GM18861 (cell line): ENCODE measurements around the gene TEAD1.

ENCODE experiments used
- ATAC-seq: cut with Tn5 transposase; IDR thresholded peaks from one replicate; pipeline ENCODE4 v1.9.1; 2021; ENCODE audit not compliant: unreplicated experiment

The TEAD1 gene

DNA sequence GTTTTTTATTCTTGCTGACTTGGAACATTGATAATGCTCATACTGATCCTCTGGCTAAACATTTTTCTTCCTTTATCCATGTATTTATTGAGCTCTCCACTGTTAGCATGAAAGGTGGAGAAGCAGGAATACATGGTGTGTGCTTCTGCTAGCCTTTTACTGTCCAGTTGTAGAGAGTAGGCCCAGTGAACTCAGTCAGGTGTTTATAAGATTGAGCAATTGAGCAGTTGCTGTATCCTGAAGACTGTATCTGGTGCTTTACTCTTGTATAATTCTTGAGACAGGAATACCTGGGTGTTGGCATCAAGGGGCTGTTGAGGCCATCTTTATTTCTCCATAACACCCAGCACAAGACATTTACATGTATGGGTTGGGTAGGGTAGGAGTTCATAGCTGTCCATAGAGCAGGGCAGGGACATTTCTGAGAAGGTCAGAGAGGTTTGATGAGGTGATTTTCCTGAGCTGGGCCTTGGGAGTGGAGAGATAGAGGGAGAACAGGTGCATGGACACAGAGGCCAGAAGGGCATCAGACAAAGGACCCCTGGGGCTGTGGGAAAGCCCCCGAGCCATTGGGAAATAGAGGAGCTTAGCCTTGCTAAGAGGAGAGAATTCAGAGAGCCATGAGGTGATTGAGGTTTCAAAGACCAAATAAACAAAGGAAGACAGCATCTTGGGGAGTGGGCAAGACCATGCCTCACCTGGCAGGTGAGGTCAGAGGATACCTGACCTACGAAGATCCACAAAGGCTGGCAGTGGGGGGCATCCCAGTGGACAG lies 155.5 kb downstream of the TEAD1 start:
- no peak for ATAC-seq

DNA sequence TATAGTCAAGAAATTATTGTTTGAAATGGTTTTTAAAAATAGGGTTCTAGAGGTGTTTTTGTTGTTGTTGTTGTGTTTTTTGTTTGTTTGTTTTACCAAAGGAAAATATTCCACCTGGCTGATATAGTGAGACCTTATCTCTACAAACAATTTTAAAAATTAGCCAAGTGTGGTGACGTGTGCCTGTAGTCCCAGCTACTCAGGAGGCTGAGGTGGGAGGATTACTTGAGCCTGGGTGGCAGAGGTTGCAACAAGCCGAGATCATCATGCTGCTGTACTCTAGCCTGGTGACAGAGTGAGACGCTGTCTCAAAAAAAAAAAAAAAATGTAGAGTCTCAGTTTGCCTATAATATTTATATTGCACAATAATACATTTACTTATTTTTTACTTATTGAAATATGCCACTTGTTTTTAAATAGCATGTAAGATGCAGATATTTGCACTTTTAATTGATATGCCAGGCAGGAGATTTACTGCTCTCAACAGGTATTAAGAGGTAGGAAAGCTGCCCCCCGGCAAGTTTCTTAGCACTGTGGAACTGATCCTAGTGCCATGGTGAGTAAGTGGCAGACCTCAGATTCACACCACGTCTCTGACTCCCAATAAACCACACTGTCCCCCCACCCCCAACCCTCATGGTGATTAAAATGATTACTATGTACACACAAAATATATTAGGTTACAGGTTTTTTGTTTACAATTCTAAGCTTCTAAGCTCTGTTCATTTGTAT lies 157.4 kb downstream of the TEAD1 start:
- no peak for ATAC-seq

DNA sequence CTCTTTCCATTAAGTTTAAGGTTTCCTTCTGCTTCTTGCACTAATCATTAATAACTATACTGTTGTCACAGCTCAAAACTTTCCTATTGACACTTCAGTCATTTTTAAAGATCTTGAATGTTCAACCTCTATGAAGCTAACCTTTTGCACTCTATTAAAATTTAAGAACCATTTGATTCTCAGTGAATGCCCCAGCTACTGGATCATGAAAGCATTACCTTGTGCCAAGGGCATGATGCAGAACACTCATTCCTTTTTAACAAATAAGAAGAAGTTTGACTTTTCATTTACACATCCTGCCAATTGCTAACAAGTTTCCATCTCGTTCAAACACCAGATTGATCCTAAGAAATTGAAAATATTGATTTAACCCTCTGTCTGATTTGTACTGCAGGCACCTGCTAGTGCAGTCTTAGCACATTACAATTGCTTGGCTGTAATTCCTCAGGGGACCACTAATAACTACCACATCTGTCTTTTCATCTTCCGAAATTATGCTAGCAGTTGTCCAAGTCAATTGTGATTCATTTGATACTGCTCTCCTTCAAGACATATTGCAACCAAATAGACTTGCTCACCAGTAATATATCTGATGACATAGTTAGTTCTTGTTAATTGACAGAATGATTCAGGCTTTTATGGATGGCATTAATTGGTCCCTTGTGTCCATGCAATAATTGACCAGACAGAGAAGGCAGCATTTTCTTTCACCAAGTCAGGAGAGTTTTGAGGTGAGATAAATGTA lies 158.4 kb downstream of the TEAD1 start:
- no peak for ATAC-seq

DNA sequence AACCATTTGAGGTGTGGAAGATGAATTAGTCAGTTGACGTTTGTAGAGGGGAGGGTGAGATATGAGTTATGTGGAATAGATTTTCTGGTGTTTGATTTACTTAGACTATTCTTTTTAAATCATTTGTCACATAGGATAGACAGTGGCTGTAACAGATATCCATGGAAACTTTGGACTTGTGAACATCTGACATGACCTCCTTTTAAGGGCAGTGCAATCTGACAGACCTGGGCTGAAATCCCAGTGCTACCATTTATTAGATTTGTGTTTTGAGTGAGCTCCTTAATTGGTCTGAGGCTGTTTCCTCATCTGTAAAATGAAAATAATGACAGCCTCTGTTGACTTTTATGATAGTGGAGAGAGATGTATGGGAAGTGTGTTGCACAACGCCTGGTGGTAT lies 159.9 kb downstream of the TEAD1 start:
- ATAC-seq: no peak

DNA sequence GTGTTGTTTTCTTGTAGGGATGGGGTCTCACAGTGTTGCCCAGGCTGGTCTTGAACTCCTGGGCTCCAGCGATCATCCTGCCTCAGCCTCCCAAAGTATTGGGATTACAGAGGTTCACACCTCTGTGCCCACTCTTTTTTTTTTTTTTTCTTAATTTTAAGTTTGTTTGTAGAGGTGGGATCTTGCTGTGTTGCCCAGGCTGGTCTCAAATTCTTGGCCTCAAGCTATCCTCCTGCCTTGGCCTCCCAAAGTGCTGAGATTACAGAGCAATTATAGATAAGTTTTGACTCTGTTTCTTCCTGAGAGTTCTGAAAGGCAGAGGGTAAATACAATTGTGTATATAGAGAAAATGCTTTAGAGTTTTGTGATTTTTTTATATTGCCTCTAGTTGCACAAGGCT lies 160.4 kb downstream of the TEAD1 start:
- ATAC-seq: no peak

DNA sequence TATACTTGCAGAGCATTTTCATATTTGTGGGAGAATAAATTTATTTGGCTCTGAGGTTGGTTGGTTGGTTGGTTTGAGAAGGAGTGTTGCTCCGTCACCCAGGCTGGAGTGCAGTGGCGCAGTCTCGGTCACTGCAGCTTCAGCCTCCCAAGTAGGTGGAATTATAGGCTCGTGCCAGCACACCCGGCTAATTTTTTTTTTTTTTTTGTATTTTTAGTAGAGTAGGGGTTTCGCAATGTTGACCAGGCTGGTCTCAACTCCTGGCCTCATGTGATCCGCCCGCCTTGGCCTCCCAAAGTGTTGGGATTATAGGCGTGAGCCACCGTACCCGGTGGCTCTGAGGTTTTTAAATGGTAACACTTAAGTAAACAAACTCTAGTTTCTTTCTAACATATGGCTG lies 161.1 kb downstream of the TEAD1 start:
- ATAC-seq: no peak

DNA sequence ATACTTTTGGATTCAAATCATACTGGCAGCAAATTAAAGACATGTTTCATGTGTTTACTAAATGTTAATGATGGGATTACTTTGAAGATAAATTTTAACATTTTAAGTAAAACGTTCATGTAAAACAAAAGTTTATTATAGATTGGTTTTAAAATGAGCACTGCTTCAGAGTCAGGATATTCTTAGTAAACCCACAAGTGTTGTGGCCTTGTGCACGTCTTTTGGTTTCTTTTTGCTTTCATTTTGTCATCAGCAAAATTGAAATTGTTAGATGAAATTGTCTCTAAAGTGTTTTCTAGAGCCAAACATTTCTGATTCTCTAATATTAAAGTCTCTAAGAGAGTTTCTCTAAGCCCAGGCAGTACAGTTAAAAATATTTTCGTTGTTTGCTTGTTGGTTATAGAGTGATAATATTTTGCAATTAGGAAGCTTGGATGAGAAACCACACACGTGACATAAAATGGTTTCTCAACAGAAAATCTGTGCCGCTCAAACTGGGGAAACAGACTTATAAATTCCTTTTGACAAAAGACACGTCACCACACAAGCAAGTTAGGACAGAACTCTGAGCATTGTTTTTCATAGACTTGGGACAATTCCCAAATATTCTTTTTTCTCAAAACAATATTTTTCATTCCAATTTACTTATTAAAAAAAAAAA lies 164.4 kb downstream of the TEAD1 start:
- ATAC-seq: no peak

DNA sequence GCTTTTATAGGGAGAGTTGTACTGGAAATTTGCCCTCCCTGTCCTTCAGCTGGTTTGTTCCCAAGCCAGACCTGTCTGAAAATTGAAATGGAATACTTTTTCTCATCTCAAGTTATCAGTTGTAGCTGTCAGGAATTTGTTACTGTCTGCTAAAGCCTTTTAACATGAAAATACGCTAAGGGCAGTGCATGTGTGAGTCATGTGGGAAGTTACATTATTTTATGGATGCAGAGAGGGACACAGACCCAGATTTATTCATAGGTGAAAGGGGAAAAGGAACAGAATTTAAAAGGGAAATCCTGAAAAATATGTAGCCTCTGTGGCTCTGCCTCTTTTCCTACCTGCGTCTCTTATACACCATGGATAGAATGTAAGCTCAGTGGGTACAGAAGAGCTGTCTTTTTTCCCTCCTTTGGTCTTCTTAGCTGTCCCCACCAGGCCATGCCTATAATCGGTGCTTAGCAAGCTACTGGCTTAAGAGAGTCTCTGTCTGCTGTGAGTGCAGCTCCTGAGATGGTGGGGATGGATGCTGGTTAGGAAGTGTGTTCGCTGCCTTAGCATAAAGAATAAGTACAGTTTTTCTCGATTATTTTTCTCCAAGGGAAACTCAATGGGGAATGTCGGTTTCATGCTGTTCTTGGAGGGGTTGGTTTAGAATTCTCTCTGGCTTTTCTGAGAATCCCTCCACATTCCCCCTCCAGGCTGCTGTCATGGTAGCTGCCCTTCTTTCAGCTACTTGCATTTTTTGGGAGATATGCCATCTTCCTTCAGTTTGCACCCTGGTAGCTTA lies 166.8 kb downstream of the TEAD1 start:
- ATAC-seq: no peak

DNA sequence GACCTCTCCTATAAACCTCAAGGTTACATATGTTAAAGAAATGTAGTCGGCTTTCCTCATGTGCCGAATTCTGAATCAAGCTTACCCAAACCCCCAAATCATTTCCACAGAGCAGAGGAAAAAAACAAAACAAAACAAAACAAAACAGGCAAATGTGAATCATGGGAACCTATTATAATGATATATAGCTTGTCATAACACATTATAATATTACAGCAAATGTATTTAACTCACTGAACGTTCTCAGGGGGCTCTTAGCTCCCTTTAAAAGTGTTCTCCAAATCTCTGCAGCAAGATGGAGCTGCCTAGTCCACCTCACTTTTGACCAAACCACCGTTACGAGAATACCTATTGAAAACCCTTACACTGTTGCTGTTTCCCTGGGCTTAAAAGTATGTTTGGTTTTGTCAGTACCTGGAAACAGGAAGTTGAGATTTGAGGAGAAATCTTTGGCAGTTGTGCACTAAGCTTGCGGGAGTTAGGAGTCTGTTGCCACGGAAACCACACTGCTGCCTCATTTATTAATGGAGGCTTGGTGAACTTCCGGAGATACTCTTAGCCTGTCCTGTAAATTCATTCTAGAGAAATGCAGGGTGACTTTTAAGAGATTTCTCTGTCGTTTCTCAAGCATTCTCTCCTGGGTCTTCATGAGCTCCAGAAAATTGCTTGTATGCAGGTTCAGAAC lies 167.9 kb downstream of the TEAD1 start:
- ATAC-seq: no peak

DNA sequence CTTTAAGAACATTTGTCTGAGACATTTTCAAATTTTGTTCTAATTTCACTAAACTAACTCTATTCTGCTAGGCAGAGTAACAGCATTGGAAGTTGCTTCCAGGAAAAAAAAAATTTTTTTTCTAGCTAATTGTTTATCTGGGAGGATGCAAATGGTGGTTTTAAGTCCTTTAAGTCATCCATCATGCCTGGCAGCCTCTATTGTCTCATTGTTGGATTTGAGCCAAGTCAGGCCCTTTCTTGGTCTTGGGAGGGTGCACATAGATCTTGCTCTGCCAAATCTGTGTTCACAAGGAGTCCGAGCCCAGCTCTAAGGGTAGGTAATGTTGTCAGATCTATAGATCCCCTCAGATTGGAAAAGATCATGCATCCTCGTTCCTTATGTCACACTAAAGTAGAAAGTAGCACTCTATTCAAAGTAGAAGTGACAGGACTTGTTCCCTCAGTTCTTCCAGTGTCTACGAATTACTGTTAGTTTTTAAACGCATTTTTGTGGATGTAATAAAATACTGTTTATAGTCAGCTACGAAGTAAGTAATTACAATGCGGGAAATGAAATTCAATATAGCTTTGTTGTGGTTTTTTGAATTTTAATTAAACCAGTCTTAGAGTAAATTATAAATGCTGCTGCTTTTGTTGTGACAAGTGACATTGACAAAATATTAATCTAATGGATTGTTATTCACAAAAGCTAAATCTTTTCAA lies 168.9 kb downstream of the TEAD1 start:
- ATAC-seq: no peak

DNA sequence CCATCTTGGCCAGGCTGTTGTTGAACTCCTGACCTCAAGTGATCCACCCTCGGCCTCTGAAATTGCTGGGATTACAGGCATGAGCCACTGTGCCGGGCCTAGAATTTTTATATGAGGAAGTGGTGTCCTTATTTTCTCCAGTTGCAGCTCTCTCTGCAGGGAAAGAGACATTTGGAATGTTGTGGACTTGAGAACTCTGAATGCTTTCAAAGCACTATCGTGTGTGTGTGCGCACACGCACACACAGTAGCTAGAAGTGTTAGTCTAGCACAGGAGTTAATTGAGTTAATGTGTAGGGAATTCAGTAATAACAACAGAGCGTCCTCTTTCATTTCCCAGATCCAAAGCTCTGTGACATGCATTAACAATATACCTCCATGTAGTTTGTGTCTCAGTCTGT lies 170.9 kb downstream of the TEAD1 start:
- ATAC-seq: no peak

DNA sequence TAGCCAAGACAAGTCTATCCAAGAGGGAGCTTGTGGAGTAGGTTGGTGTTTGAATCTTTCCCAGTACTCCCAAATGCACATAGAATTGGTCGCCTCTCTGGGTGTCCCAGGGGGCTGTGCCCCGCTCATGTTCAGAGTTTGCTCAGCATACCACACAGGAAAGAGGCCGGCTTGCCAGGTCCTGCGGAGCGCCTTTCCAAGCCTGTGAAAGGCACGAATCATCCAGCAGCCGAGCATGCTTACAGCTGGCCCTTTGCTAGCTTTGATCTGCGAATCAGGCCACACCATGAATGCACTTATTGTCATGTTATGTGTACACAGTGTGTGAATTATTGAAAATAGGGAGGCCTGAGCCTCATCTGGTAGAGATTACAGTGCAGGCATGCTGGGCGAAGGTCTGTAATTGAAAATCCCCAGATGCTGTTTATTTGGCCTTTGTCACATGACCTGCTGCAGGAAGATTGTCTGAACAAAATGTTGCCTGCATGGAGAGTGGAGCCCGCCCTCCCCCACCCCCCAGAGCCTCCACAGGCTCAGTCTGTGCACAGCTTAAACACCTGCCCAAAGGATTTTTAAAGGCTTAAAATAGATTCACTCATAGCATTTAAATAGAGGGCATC lies 171.6 kb downstream of the TEAD1 start:
- ATAC-seq: no peak

DNA sequence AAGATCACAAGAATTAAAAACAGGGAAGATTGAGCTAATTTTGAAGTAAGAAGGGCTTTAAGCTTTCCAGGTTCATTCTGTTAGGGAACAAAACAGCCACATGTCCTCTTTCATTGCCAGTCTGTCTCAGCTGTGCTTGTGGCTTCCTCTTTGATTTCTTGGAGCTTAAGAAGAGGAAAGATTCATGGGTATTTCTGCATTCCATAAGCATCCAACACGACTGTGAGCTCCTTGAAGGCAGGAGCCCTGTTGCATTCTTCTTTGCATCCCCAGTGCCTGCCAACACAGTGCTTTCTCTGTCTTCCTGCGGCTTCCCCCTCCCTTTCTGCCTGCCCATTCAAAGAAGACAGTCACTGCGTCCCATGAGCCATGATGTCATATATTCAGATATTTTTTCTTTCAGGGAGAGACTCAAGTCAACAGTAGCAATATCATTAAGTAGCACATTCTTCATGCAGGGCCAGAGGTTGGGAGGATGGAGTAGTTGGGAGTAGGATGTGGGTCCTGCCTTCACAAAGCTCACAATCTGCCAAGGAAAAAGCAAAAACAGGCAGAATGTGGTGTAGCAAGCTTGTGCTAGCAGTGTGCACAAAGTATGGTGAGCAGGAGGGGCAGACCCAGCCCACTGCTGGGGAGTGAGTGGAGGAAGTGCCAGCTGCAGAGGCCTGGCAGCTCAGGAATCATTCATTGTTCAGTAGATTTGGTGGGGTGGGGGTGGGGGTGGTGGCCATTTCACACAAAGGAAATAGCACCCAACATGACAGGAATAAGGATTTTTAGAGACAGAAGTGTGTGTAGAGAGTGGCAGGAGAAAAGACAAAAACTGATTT lies 172.8 kb downstream of the TEAD1 start:
- no peak for ATAC-seq

DNA sequence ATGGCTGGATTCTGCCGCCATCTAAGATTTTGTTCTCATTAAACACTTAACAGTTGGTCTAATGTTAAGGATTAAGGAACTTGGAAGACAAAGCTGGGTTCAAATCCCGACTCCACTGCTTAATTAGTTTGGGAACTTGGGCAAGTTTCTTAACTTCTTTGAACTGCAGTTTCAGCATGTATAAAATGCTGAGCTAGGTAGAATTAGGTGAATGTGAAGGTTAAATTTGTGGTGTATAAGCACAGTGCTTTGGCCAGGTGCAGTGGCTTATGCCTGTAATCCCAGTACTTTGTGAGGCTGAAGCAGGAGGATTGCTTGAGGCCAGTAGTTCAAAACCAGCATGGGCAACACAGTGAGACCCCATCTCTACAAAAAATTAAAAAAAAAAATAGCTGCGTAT lies 174.2 kb downstream of the TEAD1 start:
- no peak for ATAC-seq

DNA sequence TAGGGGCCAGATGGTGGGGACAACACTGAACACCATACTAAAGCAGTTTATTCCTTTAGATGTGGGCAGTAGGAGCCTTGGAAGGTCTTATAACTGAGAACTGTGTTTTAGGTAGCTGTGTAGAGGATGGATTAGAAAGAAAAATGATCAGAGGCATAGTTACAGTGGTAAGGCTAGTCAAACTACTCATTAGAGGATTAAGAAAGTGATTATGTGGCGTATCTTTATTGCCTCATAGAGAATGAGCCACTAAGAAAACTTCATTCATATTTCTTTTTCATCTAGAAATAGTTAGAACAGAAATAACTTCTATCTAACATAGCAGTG lies 179.1 kb downstream of the TEAD1 start:
- ATAC-seq: no peak

DNA sequence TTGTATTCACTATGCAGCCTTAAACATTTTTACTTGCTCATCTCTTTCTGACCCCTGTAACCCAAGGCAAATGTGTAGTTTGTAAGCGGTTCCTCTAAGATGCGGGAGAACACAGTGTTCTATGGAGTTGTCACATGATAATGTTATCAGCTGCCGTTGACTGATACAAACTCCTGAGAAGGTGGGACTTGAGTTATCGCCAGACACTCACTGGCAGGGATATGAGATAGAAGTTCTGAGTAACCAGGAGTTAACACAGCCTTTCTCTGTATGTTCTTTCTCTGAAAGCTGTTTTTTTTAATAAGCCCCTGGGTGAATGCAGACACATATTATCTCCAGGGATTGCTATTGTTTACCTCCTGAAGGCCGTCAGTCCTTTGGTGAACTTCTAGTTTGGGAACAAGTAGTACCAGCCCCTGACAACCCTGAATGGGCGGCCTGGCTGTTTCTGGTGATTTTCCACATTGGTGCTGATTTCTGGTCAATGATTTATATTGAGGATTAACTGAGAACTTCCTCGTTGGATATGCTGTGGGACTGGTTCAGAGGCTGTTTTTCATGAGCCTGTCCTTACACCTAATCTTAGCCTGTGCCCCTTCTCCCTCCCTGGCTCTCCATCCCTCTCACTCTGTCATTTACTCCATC lies 179.6 kb downstream of the TEAD1 start:
- no peak for ATAC-seq

DNA sequence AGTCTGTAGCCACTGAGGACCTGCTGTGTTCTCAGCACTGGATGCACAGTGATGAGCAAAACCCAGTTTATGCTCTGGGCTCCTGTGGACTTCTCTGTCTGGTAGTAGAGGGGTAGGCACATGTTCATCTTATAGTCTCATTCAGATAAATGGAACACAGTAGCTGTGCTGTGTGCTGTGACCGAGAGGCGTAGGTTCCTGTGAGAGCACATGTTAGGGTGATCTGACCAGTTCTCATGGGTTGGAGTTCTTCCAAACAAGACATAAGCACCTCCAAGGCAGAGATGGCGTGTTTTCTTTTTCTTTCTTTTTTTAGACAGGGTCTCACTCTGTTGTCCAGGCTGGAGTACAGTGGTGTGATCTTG lies 180.1 kb downstream of the TEAD1 start:
- no peak for ATAC-seq

DNA sequence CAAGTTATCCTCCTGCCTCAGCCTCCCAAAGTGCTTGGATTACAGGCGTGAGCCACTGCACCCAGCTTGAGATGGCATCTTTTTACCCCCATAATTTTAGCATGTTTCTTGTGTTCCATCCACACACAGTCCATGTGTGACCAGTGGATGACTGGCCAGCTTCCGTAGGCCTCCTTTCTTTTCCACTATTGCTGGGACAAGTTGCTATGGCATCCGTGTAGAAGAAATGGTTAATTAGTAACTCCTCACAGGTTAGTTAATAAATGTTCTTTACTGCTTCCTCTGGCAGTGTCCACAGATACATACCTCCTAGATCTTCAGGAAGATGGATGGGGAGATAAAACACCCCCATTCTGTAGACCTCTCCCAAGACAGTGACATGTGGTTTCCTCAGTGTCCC lies 180.6 kb downstream of the TEAD1 start:
- ATAC-seq: no peak
